Stimulated activated CD8-positive, alpha-beta memory T cell treated with anti-CD3 and anti-CD28 coated beads, Interleukin-15, amount 100 ng/mL, for 48 hours (primary cell): ENCODE data around the gene USP25.

Experiments used
- DNase-seq, 2 donors: peaks; one replicate each; pipeline ENCODE4 v3.0.0-alpha.2; 2020; ENCODE audit warnings: low read depth in 2 of 2

The USP25 gene

DNA sequence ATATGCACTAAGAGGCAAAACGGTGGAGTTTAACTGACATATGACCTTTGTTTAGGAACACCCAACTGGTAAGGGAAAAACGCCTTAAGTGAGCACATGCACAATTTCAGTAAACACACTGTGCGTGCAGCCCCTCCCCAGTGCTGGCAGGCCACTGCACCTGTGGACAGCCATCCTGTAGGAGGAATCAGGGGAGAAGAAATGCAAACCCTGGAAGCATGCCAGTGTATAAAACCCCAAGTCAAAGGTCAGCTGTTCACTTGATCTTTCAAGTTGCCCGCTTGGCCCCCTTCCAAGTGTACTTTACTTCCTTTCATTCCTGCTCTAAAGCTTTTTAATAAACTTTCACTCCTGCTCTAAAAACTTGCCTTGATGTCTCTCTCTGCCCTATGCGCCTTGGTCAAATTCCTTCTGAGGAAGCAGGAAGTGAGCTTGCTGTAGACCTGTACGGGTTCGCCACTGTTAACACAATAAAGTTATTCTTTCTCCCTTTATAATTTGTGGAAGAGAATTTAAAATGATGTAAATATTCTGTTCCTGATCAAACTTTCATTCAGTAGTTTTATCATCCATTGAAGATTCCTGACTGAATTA is 31.8 kb downstream of the USP25 start:
- no peak for DNase-seq

GRCh38 chr21:15763359-15763758 is 33.6 kb downstream of the USP25 start:
- DNase-seq: no peak

DNA sequence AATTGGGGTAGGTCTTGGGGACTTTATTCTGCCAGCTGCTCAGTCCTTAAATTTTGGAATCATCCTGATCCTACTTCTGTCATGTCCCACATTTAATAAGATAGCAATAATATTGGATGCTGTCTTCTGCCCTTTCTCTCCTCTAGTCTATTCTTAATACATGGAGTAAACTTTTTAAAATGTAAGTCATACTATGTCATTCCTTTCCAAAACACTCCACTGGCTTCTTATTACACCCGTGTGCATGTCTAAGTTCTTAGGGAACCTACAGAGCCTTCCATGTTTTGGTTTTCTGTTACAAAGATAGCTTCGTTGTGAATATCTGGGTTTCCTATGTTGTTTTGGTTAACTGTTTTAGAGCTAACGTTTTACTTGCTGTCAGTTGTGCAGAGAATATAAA is 35.1 kb downstream of the USP25 start:
- no peak for DNase-seq

- no peak for DNase-seq
Observed at GRCh38 chr21:15766952-15767603, 37.3 kb downstream of the USP25 start.

GRCh38 chr21:15768045-15768601 is 38.3 kb downstream of the USP25 start:
- no peak for DNase-seq

DNA sequence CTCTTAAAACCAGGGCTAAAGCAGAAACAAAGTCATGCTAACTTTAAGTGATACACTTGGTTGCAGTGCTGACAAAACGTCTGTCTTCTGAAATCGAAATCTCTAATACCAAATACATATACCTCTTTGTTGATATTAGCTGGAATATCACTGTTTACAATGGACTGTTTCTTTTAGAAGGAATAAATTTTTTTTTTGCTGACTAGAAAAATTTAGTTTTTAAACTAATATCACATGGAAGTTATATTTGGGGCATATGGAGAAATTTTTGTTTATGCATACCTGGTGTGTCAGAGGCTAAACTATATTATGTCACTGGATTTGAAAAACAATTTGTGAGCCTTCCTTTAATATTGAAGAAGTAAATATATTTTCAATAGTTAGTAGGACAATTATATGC is 39.1 kb downstream of the USP25 start:
- DNase-seq: no peak

- no peak for DNase-seq
Observed at GRCh38 chr21:15771311-15771710, 41.5 kb downstream of the USP25 start.

- DNase-seq: no peak
Observed at GRCh38 chr21:15772654-15773053, 42.9 kb downstream of the USP25 start.

- no peak for DNase-seq
Observed at GRCh38 chr21:15774590-15774989, 44.8 kb downstream of the USP25 start.

- no peak for DNase-seq
Observed at GRCh38 chr21:15775291-15775690, 45.5 kb downstream of the USP25 start.

GRCh38 chr21:15775981-15776380 is 46.2 kb downstream of the USP25 start:
- DNase-seq: no peak

GRCh38 chr21:15776818-15777217 is 47.0 kb downstream of the USP25 start:
- DNase-seq: no peak

- no peak for DNase-seq
Observed at GRCh38 chr21:15781986-15782385, 52.2 kb downstream of the USP25 start.

GRCh38 chr21:15788847-15789523 is 59.2 kb downstream of the USP25 start:
- no peak for DNase-seq

DNA sequence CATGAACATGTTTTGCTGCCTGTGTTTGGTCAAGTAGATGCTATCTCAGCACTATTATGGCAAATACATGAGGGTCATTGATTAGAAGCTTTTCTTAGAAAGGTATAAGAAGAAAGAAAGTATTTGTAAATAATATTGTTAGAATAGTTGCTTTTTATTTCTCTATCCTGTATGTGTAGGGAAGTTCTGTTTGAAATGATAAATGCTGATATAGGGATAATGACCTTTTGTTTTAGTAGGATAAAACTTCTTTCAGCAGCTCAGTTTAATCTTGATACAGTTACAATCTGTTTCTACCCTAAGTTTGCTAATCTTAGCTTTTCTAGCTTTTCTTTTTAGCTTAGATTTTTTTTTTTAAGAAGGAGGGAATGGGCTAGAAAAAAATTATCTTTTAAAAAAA is 63.3 kb downstream of the USP25 start:
- DNase-seq: no peak

- no peak for DNase-seq
Observed at GRCh38 chr21:15793550-15794235, 63.9 kb downstream of the USP25 start.

- no peak for DNase-seq
Observed at GRCh38 chr21:15794277-15794912, 64.6 kb downstream of the USP25 start.

- no peak for DNase-seq
Observed at GRCh38 chr21:15795533-15795932, 65.8 kb downstream of the USP25 start.

DNA sequence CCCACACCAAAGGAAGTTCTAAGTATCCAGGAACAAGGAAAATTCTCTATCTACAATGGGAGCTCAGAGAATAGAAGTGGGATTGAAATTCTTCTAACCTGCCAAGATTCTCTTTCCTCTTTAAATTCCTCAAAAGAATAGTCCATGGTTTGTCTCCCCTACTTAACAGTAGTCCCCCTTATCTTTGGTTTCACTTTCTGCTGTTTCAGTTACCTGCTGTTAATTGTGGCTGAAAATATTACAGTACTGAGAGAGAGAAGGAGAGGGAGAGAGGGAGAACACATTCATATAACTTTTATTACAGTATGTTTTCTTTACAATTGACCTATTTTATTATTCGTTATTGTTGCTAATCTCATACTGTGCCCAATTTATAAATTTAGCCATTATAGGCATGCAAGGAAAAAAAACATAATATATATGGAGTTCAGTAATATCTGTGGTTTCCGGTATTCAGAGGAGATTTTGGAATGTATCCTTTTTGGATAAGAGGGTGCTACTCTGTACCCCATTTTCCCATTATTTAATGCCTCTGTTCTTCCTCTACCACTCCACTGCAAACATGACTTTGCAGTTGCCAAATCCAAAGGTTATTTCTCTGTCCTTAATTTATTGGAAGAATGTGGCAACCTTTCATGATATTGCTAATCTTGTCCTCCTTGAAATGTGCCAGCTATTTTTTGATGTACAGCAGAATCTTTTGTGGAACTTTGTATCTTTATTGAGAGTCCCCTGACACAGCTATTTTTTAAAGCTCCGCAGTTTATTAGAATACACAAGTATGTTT is 68.0 kb downstream of the USP25 start:
- DNase-seq: no peak

DNA sequence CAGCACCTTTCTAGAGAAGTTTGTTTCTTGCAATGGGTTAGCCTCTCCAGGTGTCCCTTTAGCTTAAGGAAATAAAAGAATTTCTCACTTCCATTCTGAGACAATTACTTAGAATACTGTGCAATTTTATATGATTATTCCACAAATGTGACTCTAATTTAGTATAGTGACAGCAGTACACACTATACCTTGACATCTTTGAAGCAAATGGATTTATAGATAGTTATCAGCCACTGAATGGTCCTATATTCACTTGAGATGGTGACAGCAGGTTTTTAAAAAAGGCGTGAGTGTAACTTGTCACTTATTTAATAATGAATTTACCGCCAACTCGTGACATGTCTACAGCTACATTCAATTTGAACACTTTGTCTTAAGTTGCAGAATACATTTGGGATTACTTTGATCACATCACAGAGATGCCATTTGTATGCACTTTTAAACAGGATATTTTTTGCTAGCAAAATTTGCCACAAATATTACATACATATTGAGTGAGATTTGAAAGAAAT is 71.6 kb downstream of the USP25 start:
- DNase-seq: no peak
